Endodermal cell (in vitro differentiated cells): ENCODE measurements around the gene CHN1. TPM values are rescaled to one million over a fixed set of nuclear protein-coding genes. Genes with fewer than 3 reads are reported as not detected.

Source experiments
- DNase-seq: peaks from one replicate; pipeline ENCODE4 v3.0.0-alpha.2; 2017
- H3K27ac ChIP-seq: 2 replicates; pipeline ENCODE4 v1.5.1; 2013; ENCODE audit warnings: mild to moderate bottlenecking, low read depth, low read length, moderate library complexity
- H3K27me3 ChIP-seq: 2 replicates; pipeline ENCODE4 v1.6.1; 2013; ENCODE audit warnings: mild to moderate bottlenecking, low read length, moderate library complexity; ENCODE audit not compliant: insufficient read depth, control insufficient read depth, poor library complexity, severe bottlenecking
- H3K36me3 ChIP-seq: 2 replicates; pipeline ENCODE4 v1.7.0; 2013; ENCODE audit warnings: mild to moderate bottlenecking, low read length, moderate library complexity; ENCODE audit not compliant: control insufficient read depth, insufficient read depth
- H3K4me1 ChIP-seq: one replicate; pipeline ENCODE4 v1.7.0; 2013; ENCODE audit warnings: low read length; ENCODE audit not compliant: control insufficient read depth, insufficient read depth
- H3K4me3 ChIP-seq: 2 replicates; pipeline ENCODE4 v1.5.1; 2013; ENCODE audit warnings: mild to moderate bottlenecking, low read length, moderate library complexity
- H3K9ac ChIP-seq: 2 replicates; pipeline ENCODE4 v1.6.1; 2013; ENCODE audit warnings: mild to moderate bottlenecking, low read length, moderate library complexity; ENCODE audit not compliant: poor library complexity, severe bottlenecking; ENCODE audit errors: extremely low read depth
- H3K9me3 ChIP-seq: 2 replicates; pipeline ENCODE4 v1.6.1; 2013; ENCODE audit warnings: mild to moderate bottlenecking, low read length, moderate library complexity; ENCODE audit not compliant: control insufficient read depth
- H3K27ac Mint-ChIP-seq: 2 replicates; pipeline ENCODE4 v1.8.0; 2020; ENCODE audit warnings: mixed read lengths
- H3K27me3 Mint-ChIP-seq: 2 replicates; pipeline ENCODE4 v1.8.0; 2021; ENCODE audit warnings: mild to moderate bottlenecking, mixed read lengths; ENCODE audit not compliant: insufficient read depth
- H3K36me3 Mint-ChIP-seq: 2 replicates; pipeline ENCODE4 v1.8.0; 2020; ENCODE audit warnings: low read depth, mixed read lengths
- H3K4me1 Mint-ChIP-seq: 2 replicates; pipeline ENCODE4 v1.8.0; 2020; ENCODE audit warnings: mixed read lengths
- H3K4me3 Mint-ChIP-seq: 2 replicates; pipeline ENCODE4 v1.8.0; 2020; ENCODE audit warnings: mild to moderate bottlenecking, moderate library complexity, mixed read lengths
- H3K9me3 Mint-ChIP-seq: 2 replicates; pipeline ENCODE4 v1.8.0; 2020; ENCODE audit warnings: mild to moderate bottlenecking, mixed read lengths
- WGBS, 2 experiments: methylation state at CpG; one replicate each; pipeline versions ENCODE4 v1.1.5 to v1.1.7; 2013; ENCODE audit warnings: missing lambda C conversion rate in 2 of 2, mixed read lengths in 1 of 2; ENCODE audit not compliant: insufficient coverage in 1 of 2, insufficient read length in 1 of 2; 5-methylcytosine and 5-hydroxymethylcytosine counted together
- total RNA-seq, 2 donors: library from RNA; stranded (reverse); fragmentation: NEBNext Ultra II Directional in 1 of 2; extraction: Animal tissue kit (Norgen Biotek cat#: 25700) in 1 of 2; gene quantifications; 2 replicates in 1 of 2; 3 replicates in 1 of 2; pipeline ENCODE4 v1.2.1, GENCODE V29; 2021
- TF ChIP-seq, protein P1 (sequence below): fragments of 200-600 bp; sonication (generic); conservative IDR thresholded peaks from 2 replicates; pipeline ENCODE4 v1.5.0; 2021; ENCODE audit warnings: antibody characterized with exemption, mild to moderate bottlenecking

The CHN1 gene
- total RNA-seq, 2 donors from 2014 or later: 24.3 to 28.8 TPM

DNA sequence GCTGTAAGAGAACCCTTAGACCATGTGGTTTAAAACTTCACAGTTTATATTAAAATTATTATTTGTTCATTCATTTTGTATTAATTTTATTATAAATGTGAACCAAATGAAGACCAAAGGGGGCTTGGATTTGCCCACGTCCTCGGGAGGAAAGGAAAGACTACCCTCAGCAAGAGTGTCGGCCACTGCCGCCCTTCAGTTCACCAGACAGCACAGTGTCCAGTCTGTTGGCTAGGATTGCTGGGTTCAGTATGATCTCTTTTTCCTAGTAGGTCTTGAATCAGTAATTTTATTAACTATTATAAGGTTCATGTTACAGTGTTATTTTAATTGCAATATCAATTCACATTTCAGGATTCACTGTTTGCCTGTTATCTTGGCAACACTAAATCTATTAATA, 162.7 kb downstream of the CHN1 start:
- Histone ChIP-seq H3K4me3 (no peak overlapping the region), H3K36me3 (no peaks in the 10 kb centered on the region), H3K27ac (no peak overlapping the region), H3K4me1 (no peaks in the 10 kb centered on the region), H3K9me3 (no peaks in the 10 kb centered on the region), H3K27me3 (no peaks in the 10 kb centered on the region), H3K9ac (no peak overlapping the region)
- TF ChIP-seq, protein P1, sequence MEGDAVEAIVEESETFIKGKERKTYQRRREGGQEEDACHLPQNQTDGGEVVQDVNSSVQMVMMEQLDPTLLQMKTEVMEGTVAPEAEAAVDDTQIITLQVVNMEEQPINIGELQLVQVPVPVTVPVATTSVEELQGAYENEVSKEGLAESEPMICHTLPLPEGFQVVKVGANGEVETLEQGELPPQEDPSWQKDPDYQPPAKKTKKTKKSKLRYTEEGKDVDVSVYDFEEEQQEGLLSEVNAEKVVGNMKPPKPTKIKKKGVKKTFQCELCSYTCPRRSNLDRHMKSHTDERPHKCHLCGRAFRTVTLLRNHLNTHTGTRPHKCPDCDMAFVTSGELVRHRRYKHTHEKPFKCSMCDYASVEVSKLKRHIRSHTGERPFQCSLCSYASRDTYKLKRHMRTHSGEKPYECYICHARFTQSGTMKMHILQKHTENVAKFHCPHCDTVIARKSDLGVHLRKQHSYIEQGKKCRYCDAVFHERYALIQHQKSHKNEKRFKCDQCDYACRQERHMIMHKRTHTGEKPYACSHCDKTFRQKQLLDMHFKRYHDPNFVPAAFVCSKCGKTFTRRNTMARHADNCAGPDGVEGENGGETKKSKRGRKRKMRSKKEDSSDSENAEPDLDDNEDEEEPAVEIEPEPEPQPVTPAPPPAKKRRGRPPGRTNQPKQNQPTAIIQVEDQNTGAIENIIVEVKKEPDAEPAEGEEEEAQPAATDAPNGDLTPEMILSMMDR: no peak
- Mint-ChIP-seq H3K9me3 (no peaks in the 10 kb centered on the region), H3K27ac (no peak overlapping the region), H3K36me3 (no peaks in the 10 kb centered on the region), H3K27me3 (no peaks in the 10 kb centered on the region), H3K4me1 (peaks cover 14% of the 10 kb centered on the region), H3K4me3 (no peak overlapping the region)
- 80 to 91% methylated on average over 4 of the region's 4 CpGs for whole genome bisulfite sequencing, 2 experiments
- DNase-seq: no peak

DNA sequence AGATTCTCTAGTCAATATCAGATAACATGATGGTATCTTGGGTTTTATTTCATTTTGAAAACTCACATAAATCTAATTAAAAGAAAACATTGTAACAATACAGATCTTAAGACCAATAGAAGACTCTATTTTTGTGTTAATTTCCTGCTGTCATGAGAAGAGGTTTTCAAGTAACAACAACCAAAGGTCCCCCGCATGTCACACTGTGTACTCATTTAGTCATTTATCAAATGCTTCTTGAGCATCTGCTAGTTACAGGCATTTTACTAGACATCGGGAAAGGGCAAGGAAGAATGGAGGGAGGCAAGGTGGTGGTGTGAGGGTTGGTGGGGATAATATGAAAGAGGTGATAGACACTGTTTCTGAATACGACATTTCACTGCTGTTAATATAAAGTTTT, 163.2 kb downstream of the CHN1 start:
- Histone ChIP-seq H3K27me3 (no peaks in the 10 kb centered on the region), H3K36me3 (no peaks in the 10 kb centered on the region), H3K9ac (no peak overlapping the region), H3K27ac (no peak overlapping the region), H3K4me3 (no peak overlapping the region), H3K4me1 (no peaks in the 10 kb centered on the region), H3K9me3 (no peaks in the 10 kb centered on the region)
- no peak overlapping the region for H3K4me3 Mint-ChIP-seq
- WGBS, 2 experiments: 87 to 100% methylated on average over 1 to 2 of the region's 3 CpGs
- no peaks in the 10 kb centered on the region for H3K27me3 Mint-ChIP-seq
- no peak overlapping the region for H3K27ac Mint-ChIP-seq
- no peaks in the 10 kb centered on the region for H3K9me3 Mint-ChIP-seq
- TF ChIP-seq, protein P1: no peak
- H3K36me3 Mint-ChIP-seq: no peaks in the 10 kb centered on the region
- no peak for DNase-seq
- peaks cover 8% of the 10 kb centered on the region for H3K4me1 Mint-ChIP-seq

DNA sequence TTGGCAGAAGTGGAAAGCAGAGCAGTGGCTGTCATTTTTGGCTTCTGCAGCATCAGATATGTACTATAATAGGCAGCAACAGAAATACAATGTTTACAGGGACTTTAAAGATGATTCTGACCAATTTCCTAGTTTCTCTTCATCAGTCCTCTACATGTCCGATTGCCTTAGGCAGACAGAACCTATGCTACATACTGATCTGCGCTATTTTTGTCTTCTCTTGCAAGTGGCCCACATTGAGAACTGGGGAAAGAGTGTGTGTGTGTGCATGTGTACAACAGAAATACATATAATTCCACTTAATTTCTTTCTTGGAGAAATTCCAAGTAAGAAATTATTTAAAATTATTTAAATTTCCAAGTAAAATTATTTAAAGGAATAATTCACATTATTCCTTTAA, 163.8 kb downstream of the CHN1 start:
- 75 to 100% methylated on average over 2 of the region's 2 CpGs for WGBS, 2 experiments
- no peak overlapping the region for H3K27ac Mint-ChIP-seq
- Histone ChIP-seq H3K4me1 (no peaks in the 10 kb centered on the region), H3K27ac (no peak overlapping the region), H3K4me3 (no peak overlapping the region), H3K27me3 (no peaks in the 10 kb centered on the region), H3K36me3 (no peaks in the 10 kb centered on the region), H3K9me3 (no peaks in the 10 kb centered on the region), H3K9ac (no peak overlapping the region)
- H3K27me3 Mint-ChIP-seq: no peaks in the 10 kb centered on the region
- no peaks in the 10 kb centered on the region for H3K9me3 Mint-ChIP-seq
- TF ChIP-seq, protein P1: no peak
- no peak for DNase-seq
- H3K4me1 Mint-ChIP-seq: peaks cover 7% of the 10 kb centered on the region
- no peaks in the 10 kb centered on the region for H3K36me3 Mint-ChIP-seq
- H3K4me3 Mint-ChIP-seq: no peak overlapping the region
